ENCODE results near the gene KIZ.

Gene KIZ

GRCh38 chr20:21125849-21126580, at the start of gene KIZ:
Gene KIZ (plus strand): TSS chr20:21126082. CDS start chr20:21126116, 34 bp downstream.
- Histone ChIP-seq H3K27ac (peak within 1 kb of the TSS in 20 of 21 experiments; percentile 4 to 94 (median 87)), H3K4me3 (peak within 1 kb of the TSS; percentile 59 to 90 (median 88))

- no peak overlapping the region for H3K4me3 ChIP-seq
- H3K27ac ChIP-seq, result no peak overlapping the region
Measured at GRCh38 chr20:21077809-21078345, 48.0 kb upstream of the KIZ start.

- Histone ChIP-seq H3K27ac (no peak overlapping the region), H3K4me3 (no peak overlapping the region)
Measured at GRCh38 chr20:21082584-21082983, 43.3 kb upstream of the KIZ start.

- Histone ChIP-seq H3K27ac (no peak overlapping the region), H3K4me3 (no peak overlapping the region)
Measured at GRCh38 chr20:21083825-21084325, 42.0 kb upstream of the KIZ start.

- Histone ChIP-seq H3K4me3 (no peak overlapping the region), H3K27ac (no peak overlapping the region)
Measured at GRCh38 chr20:21087862-21088540, 37.9 kb upstream of the KIZ start.

- H3K27ac ChIP-seq, result no peak overlapping the region
- H3K4me3 ChIP-seq, result no peak overlapping the region
Measured at GRCh38 chr20:21089391-21089790, 36.5 kb upstream of the KIZ start.

- Histone ChIP-seq H3K4me3 (no peak overlapping the region), H3K27ac (no peak overlapping the region)
Measured at GRCh38 chr20:21090111-21090618, 35.7 kb upstream of the KIZ start.

- Histone ChIP-seq H3K4me3 (no peak overlapping the region), H3K27ac (no peak overlapping the region)
Measured at GRCh38 chr20:21090721-21091120, 35.2 kb upstream of the KIZ start.

- Histone ChIP-seq H3K4me3 (no peak overlapping the region), H3K27ac (no peak overlapping the region)
Measured at GRCh38 chr20:21092806-21093205, 33.1 kb upstream of the KIZ start.

- H3K27ac ChIP-seq, result no peak overlapping the region
- no peak overlapping the region for H3K4me3 ChIP-seq
Measured at GRCh38 chr20:21096321-21097043, 29.4 kb upstream of the KIZ start.

GRCh38 chr20:21099751-21100577, 25.9 kb upstream of the KIZ start:
- peak overlapping the region in 7 of 21 experiments; percentile 14 to 69 (median 45) for H3K27ac ChIP-seq

GRCh38 chr20:21100578-21101452, 25.1 kb upstream of the KIZ start:
- Histone ChIP-seq H3K27ac (peak overlapping the region in 6 of 21 experiments; percentile 14 to 69 (median 51)), H3K4me3 (peak overlapping the region; percentile 28 to 52 (median 42))

More at GRCh38 chr20:21099751-21100577, 25.9 kb upstream of the KIZ start:
- H3K4me3 ChIP-seq, result peak overlapping the region; percentile 28 to 52 (median 42)

GRCh38 chr20:21101453-21101931, 24.4 kb upstream of the KIZ start:
- Histone ChIP-seq H3K4me3 (peak overlapping the region; percentile 28 to 52 (median 42)), H3K27ac (peak overlapping the region in 3 of 21 experiments; percentile 30 to 69 (median 38))

- Histone ChIP-seq H3K4me3 (peak overlapping the region in 6 of 7 experiments; percentile 38 to 52 (median 43)), H3K27ac (no peak overlapping the region)
Measured at GRCh38 chr20:21101932-21102575, 23.8 kb upstream of the KIZ start.

- Histone ChIP-seq H3K27ac (no peak overlapping the region), H3K4me3 (peak overlapping the region in 6 of 7 experiments; percentile 3 to 52 (median 43))
Measured at GRCh38 chr20:21102603-21103311, 23.1 kb upstream of the KIZ start.

- Histone ChIP-seq H3K27ac (no peak overlapping the region), H3K4me3 (no peak overlapping the region)
Measured at GRCh38 chr20:21103582-21104465, 22.1 kb upstream of the KIZ start.

All from skin epidermis (tissue), 12 donors.